GM21381 (cell line): Measurements from ENCODE around the gene HTR5A.

Experiments
- ATAC-seq: cut with Tn5 transposase; IDR thresholded peaks from one replicate; pipeline ENCODE4 v1.9.1; 2021; ENCODE audit warnings: mild to moderate bottlenecking, moderate library complexity; ENCODE audit not compliant: unreplicated experiment

Gene HTR5A

GRCh38 chr7:155136619-155137243 is 66.6 kb downstream of the HTR5A start:
- ATAC-seq: no peak
